ENCODE results near the gene HHIPL1.

- no peak for TF ChIP-seq GATA2 (IDR thresholded peaks at IDR 0.05; ENCODE audit: low read depth, low read length)
- TF ChIP-seq GATA3 (IDR thresholded peaks at IDR 0.05; ENCODE audit: low read depth, low read length) = no peak
These were observed 11.2 kb downstream of the HHIPL1 start for GRCh38 chr14:99656171-99656570.
